GM10266 (cell line): ENCODE results near the gene IFNAR2.

Experiments used
- DNase-seq: peaks from one replicate; pipeline ENCODE4 v3.0.0; 2012; ENCODE audit errors: extremely low spot score
- CTCF ChIP-seq: IDR thresholded peaks from 2 replicates; pipeline ENCODE4 v1.5.1; 2012; ENCODE audit warnings: mild to moderate bottlenecking, low read depth; ENCODE audit not compliant: control insufficient read depth, insufficient read depth; ENCODE audit errors: missing control alignments

IFNAR2 gene

DNA sequence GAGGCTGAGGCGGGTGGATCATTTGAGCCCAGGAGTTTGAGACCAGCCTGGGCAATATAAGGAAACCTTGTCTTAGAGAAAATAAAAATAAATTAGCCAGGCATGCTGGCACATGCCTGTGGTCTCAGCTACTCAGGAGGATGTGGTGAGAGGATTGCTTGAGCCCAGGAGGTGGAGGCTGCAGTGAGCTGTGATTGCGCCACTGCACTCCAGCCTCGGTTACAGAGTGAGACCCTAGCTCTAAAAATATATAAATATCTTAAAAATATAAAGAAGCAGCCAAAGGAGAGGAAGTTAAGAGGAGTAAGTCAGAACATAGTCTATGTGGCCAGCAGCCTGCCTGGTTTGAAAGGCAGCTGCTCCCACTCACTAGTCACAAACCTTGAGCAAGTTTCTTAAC lies 31.9 kb downstream of the IFNAR2 start:
- no peak for TF ChIP-seq CTCF
- no peak for DNase-seq

DNA sequence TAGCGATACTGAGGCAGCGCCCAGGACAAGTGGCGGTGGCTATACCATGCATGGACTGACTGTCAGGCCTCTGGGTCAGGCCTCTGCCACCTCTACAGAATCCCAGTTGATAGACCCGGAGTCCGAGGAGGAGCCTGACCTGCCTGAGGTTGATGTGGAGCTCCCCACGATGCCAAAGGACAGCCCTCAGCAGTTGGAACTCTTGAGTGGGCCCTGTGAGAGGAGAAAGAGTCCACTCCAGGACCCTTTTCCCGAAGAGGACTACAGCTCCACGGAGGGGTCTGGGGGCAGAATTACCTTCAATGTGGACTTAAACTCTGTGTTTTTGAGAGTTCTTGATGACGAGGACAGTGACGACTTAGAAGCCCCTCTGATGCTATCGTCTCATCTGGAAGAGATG lies 33.2 kb downstream of the IFNAR2 start:
- DNase-seq = no peak
- TF ChIP-seq CTCF = no peak

- no peak for DNase-seq
These were observed 34.8 kb downstream of the IFNAR2 start for GRCh38 chr21:33264561-33264960.

DNA sequence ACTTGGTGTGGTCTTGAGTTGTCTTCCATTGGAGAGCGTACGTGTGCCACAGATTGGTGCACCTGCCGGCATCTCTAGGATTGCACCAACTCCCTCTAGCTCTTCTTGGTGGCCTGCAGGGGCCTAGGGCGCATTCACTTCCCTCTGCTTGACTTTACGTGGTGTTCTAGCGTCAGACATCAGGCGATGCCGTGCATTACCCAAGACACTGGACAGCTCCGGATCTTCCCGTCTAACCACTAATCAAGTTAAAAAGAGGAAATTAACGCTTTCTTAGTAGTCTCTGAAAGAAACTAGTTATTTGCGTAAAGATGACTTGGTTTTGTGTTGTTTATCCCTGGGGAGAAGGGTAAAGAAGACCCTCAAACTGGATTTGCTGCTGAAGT lies 35.9 kb downstream of the IFNAR2 start:
- no peak for TF ChIP-seq CTCF
- DNase-seq = peak; percentile 60

More at GRCh38 chr21:33264561-33264960, 34.8 kb downstream of the IFNAR2 start:
- no peak for TF ChIP-seq CTCF

- DNase-seq = peak; percentile 86
- TF ChIP-seq CTCF = no peak
These were observed 36.5 kb downstream of the IFNAR2 start, which contains the start of gene IL10RB for GRCh38 chr21:33266050-33266788. IL10RB (plus strand) TSS chr21:33266367; CDS start chr21:33266466, 99 bp downstream.

DNA sequence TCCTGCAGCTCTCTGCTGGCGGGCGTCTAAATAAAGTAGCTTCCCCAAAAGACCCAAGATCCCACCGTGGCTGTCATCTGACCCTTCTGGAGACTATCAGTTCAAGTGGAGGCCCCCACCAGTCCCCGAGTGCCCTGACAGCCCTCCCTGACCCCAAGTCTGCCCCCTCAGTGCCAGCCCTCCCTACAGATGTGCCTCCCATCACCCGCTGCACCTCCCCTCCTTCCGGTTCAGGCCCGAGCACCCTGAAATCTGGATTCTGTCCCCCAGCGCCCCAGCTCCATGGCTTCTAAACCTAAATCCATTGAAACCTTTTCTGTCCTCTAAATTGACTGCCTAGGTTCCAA lies 37.0 kb downstream of the IFNAR2 start:
- no peak for TF ChIP-seq CTCF

GRCh38 chr21:33267250-33267649 lies 37.5 kb downstream of the IFNAR2 start:
- TF ChIP-seq CTCF = no peak
- peak; percentile 10 for DNase-seq

More for the DNA sequence above, 37.0 kb downstream of the IFNAR2 start:
- peak; percentile 54 for DNase-seq
